ENCODE results near the gene GNLY. TPM values are rescaled to one million over a fixed set of nuclear protein-coding genes. Genes with fewer than 3 reads are reported as not detected.

The GNLY gene
- total RNA-seq (2.4 TPM), polyA plus RNA-seq (10 to 100 TPM in 1 of 4 donors, 1 to 10 TPM in 3; 6.4 to 10.9 (median 9.2) TPM)

GRCh38 chr2:85694052-85695025, at the start of gene GNLY:
Gene GNLY (plus strand): TSS chr2:85694358. CDS start chr2:85694419, 61 bp downstream.
- H3K4me1 ChIP-seq (ENCODE audit: control insufficient read depth, insufficient read depth, low read length, poor library complexity, severe bottlenecking), result no peaks in the 10 kb centered on the region
- H3K27me3 Mint-ChIP-seq, result no peaks in the 10 kb centered on the region
- DNase-seq (no peak), ATAC-seq (ENCODE audit: low read depth in 2 of 2) (peak in 1 of 2 donors; percentile 11)
- no peaks in the 10 kb centered on the region for H3K27me3 ChIP-seq (ENCODE audit: control insufficient read depth, insufficient read depth, low read length)
- no peaks in the 10 kb centered on the region for H3K9me3 Mint-ChIP-seq
- no peaks in the 10 kb centered on the region for H3K9me3 ChIP-seq (ENCODE audit: control insufficient read depth in 2 of 2, low read length in 2 of 2)
- no peak within 1 kb of the TSS for H3K4me3 Mint-ChIP-seq
- H3K4me3 ChIP-seq (ENCODE audit: low read depth, low read length), result no peak within 1 kb of the TSS
- peaks cover 0 to 2% (median 0%) of the 10 kb centered on the region in 4 donors for H3K4me1 Mint-ChIP-seq
- no peak within 1 kb of the TSS for H3K27ac ChIP-seq (ENCODE audit: insufficient read depth, low read length, poor library complexity, severe bottlenecking)
- H3K27ac Mint-ChIP-seq, result peak within 1 kb of the TSS in 1 of 3 donors; percentile 31
- no peaks in the 10 kb centered on the region for H3K36me3 Mint-ChIP-seq
- H3K36me3 ChIP-seq (ENCODE audit: control insufficient read depth, insufficient read depth, low read length), result no peaks in the 10 kb centered on the region

DNA sequence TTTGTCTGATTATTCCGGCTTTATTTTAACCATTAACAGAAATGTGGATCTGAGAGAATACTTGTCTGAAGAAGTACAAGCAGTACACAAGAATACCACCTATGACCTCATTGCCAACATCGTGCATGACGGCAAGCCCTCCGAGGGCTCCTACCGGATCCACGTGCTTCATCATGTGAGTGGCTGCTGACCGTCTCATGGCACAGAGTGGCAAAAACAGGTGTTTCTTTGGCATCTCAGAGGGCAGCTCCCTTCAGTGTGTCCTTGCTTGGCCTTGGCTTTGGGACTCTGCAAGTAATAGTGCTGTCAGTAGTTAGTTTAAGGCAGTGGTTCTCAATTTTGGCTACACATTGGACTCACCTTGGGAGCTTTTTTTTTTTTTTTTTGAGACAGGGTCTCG, 49.2 kb upstream of the GNLY start:
- H3K36me3 ChIP-seq (ENCODE audit: control insufficient read depth, insufficient read depth, low read length), result peaks cover 84% of the 10 kb centered on the region
- H3K9me3 Mint-ChIP-seq, result no peaks in the 10 kb centered on the region
- no peak overlapping the region for H3K27ac Mint-ChIP-seq

DNA sequence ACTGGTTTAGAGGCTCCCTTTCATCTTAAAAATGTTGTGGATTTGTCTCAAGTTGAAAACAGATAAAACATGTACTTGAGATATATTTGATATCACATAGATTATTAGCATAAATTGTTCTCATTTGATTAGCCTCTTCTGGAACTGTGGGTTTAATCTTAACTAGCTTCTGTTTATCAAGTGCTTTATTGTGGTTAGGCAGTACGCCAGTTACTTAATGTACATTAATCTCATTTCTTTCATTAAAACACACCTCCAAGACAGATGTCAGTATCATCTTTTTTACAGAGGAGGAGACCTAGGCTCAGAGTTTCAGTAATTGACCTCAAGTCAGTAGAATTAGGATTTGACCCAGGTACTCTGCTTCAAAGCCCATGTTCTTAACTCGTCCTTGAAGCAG, 48.0 kb upstream of the GNLY start:
- no peak for ATAC-seq (ENCODE audit: low read depth in 2 of 2)
- no peak overlapping the region for H3K27ac Mint-ChIP-seq
- H3K9me3 Mint-ChIP-seq, result no peaks in the 10 kb centered on the region
- H3K4me1 ChIP-seq (ENCODE audit: control insufficient read depth, insufficient read depth, low read length, poor library complexity, severe bottlenecking), result peaks cover 18% of the 10 kb centered on the region
- no peaks in the 10 kb centered on the region for H3K27me3 Mint-ChIP-seq
- H3K36me3 ChIP-seq (ENCODE audit: control insufficient read depth, insufficient read depth, low read length), result peaks cover 85% of the 10 kb centered on the region
- no peak for DNase-seq
- H3K27ac ChIP-seq (ENCODE audit: insufficient read depth, low read length, poor library complexity, severe bottlenecking), result no peak overlapping the region
- peaks cover 7 to 43% (median 21%) of the 10 kb centered on the region in 4 donors for H3K4me1 Mint-ChIP-seq
- H3K27me3 ChIP-seq (ENCODE audit: control insufficient read depth, insufficient read depth, low read length), result no peaks in the 10 kb centered on the region
- peak overlapping the region in 1 of 4 donors; percentile 23 for H3K4me3 Mint-ChIP-seq
- no peak overlapping the region for H3K4me3 ChIP-seq (ENCODE audit: low read depth, low read length)
- H3K9me3 ChIP-seq (ENCODE audit: control insufficient read depth in 2 of 2, low read length in 2 of 2), result no peaks in the 10 kb centered on the region
- peaks cover 47% of the 10 kb centered on the region for H3K36me3 Mint-ChIP-seq

More for the DNA sequence above, 49.2 kb upstream of the GNLY start:
- no peak for ATAC-seq (ENCODE audit: low read depth in 2 of 2)
- Histone ChIP-seq H3K4me3 (ENCODE audit: low read depth, low read length) (no peak overlapping the region), H3K27me3 (ENCODE audit: control insufficient read depth, insufficient read depth, low read length) (no peaks in the 10 kb centered on the region), H3K4me1 (ENCODE audit: control insufficient read depth, insufficient read depth, low read length, poor library complexity, severe bottlenecking) (peaks cover 18% of the 10 kb centered on the region), H3K27ac (ENCODE audit: insufficient read depth, low read length, poor library complexity, severe bottlenecking) (no peak overlapping the region), H3K9me3 (ENCODE audit: control insufficient read depth in 2 of 2, low read length in 2 of 2) (no peaks in the 10 kb centered on the region)
- Mint-ChIP-seq H3K4me1 (peaks cover 7 to 47% (median 24%) of the 10 kb centered on the region in 4 donors), H3K27me3 (no peaks in the 10 kb centered on the region), H3K4me3 (no peak overlapping the region), H3K36me3 (peaks cover 54% of the 10 kb centered on the region)
- DNase-seq, result no peak

DNA sequence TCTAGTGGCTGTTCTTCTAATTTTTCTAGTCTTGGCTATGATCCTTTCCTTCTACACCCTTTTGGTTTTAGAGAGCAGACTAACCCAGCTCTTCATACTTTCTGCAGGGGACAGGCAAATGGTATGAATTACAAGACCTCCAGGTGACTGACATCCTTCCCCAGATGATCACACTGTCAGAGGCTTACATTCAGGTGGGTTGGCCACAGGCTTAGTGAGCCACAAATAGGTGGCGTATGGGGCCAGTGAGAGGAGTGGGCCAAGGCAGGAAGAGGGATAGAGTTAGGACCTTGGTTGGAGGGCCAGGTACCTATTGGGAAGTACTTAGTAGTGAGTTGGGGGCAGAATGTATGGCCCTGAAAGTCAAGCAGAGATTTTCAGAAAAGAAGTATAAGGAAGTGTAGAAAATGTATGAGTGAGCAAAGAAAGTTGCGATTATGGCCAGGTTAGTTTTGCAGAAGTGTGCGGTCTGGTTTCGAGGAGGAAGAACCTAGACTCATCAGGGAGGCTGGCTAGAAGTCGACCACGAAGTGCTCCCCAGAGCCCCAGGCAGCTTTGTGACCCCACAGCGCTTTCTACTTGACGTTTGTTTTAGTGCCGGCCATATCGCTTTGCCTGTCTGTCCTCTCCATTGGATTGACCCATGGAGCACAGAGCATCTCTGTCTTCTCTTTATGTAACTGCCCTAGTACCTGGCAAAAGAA, 46.2 kb upstream of the GNLY start:
- Mint-ChIP-seq H3K4me3 (no peak overlapping the region), H3K27me3 (no peaks in the 10 kb centered on the region), H3K9me3 (no peaks in the 10 kb centered on the region), H3K4me1 (peaks cover under 1 to 25% (median 6%) of the 10 kb centered on the region in 4 donors), H3K36me3 (peaks cover 42% of the 10 kb centered on the region), H3K27ac (peak overlapping the region; percentile 56 to 78 (median 59))
- ATAC-seq (ENCODE audit: low read depth in 2 of 2) (peak in 1 of 2 donors; percentile 16), DNase-seq (no peak)
- no peak overlapping the region for H3K27ac ChIP-seq (ENCODE audit: insufficient read depth, low read length, poor library complexity, severe bottlenecking)
- H3K4me3 ChIP-seq (ENCODE audit: low read depth, low read length), result no peak overlapping the region
- no peaks in the 10 kb centered on the region for H3K9me3 ChIP-seq (ENCODE audit: control insufficient read depth in 2 of 2, low read length in 2 of 2)
- H3K27me3 ChIP-seq (ENCODE audit: control insufficient read depth, insufficient read depth, low read length), result no peaks in the 10 kb centered on the region
- H3K36me3 ChIP-seq (ENCODE audit: control insufficient read depth, insufficient read depth, low read length), result peaks cover 86% of the 10 kb centered on the region
- H3K4me1 ChIP-seq (ENCODE audit: control insufficient read depth, insufficient read depth, low read length, poor library complexity, severe bottlenecking), result peaks cover 5% of the 10 kb centered on the region

- H3K36me3 ChIP-seq (ENCODE audit: control insufficient read depth, insufficient read depth, low read length), result peaks cover 88% of the 10 kb centered on the region
- H3K4me3 ChIP-seq (ENCODE audit: low read depth, low read length), result no peak overlapping the region
- Mint-ChIP-seq H3K4me3 (no peak overlapping the region), H3K27me3 (no peaks in the 10 kb centered on the region), H3K36me3 (peaks cover 43% of the 10 kb centered on the region), H3K4me1 (peaks cover 0 to 19% (median 6%) of the 10 kb centered on the region in 4 donors), H3K27ac (peak overlapping the region in 2 of 3 donors; percentile 56 to 59), H3K9me3 (peaks cover 0 to 2% (median 0%) of the 10 kb centered on the region in 7 donors)
- no peaks in the 10 kb centered on the region for H3K4me1 ChIP-seq (ENCODE audit: control insufficient read depth, insufficient read depth, low read length, poor library complexity, severe bottlenecking)
- DNase-seq, result peak in 1 of 3 donors; percentile 57
- no peak overlapping the region for H3K27ac ChIP-seq (ENCODE audit: insufficient read depth, low read length, poor library complexity, severe bottlenecking)
- no peak for ATAC-seq (ENCODE audit: low read depth in 2 of 2)
- no peaks in the 10 kb centered on the region for H3K9me3 ChIP-seq (ENCODE audit: control insufficient read depth in 2 of 2, low read length in 2 of 2)
- no peaks in the 10 kb centered on the region for H3K27me3 ChIP-seq (ENCODE audit: control insufficient read depth, insufficient read depth, low read length)
These were observed 45.5 kb upstream of the GNLY start for GRCh38 chr2:85648619-85649018.

DNA sequence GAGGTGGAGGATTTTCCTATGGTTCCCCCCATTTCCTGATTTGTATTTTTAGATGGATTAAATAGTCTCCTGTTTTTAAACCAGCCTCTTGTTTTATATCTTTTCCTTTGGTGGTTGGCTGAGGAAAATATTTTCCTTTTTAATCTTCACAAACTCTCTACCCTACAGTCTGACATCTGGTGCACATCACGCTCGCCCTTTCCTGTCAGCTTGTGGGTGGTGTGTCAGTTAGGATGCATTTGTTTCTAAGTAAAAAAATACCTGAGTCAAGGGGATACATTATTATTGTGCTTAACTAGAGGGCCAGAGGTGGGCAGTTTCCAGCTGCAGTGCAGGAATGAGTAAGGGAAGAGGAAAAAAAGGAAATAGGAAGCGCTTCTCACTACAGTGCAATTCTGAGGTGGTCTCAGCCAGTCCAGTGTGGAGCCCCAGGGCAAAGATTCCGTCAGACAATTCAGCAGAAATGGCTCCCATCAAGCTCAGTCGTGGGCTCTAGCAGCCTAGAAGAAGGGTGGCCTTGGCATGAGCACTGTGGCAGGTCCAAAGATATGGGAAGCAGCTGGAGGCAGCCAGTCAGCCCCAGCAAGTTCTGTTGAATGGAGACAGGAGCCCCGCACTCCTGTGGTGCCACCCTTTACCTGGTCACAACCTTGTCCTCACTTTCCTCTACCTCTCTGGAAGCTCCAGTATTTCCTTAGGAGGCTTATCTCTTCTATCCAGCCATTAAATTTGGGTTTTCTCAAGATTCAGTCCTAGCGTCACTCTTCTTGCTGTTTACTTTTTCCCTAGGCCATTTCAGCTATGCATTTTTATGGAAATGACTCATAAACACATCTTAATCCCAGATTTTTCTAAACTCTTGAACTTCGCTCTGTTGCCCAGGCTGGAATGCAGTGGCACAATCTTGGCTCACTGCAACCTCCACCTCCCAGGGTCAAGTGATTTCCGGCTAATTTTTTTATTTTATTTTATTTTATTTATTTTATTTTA, 44.7 kb upstream of the GNLY start:
- no peaks in the 10 kb centered on the region for H3K9me3 ChIP-seq (ENCODE audit: control insufficient read depth in 2 of 2, low read length in 2 of 2)
- Mint-ChIP-seq H3K9me3 (peaks cover 0 to 2% (median 0%) of the 10 kb centered on the region in 7 donors), H3K27me3 (no peaks in the 10 kb centered on the region), H3K4me3 (no peak overlapping the region), H3K4me1 (peaks cover 0 to 15% (median 6%) of the 10 kb centered on the region in 4 donors), H3K27ac (no peak overlapping the region), H3K36me3 (peaks cover 43% of the 10 kb centered on the region)
- no peaks in the 10 kb centered on the region for H3K27me3 ChIP-seq (ENCODE audit: control insufficient read depth, insufficient read depth, low read length)
- H3K36me3 ChIP-seq (ENCODE audit: control insufficient read depth, insufficient read depth, low read length), result peaks cover 88% of the 10 kb centered on the region
- no peaks in the 10 kb centered on the region for H3K4me1 ChIP-seq (ENCODE audit: control insufficient read depth, insufficient read depth, low read length, poor library complexity, severe bottlenecking)
- H3K27ac ChIP-seq (ENCODE audit: insufficient read depth, low read length, poor library complexity, severe bottlenecking), result no peak overlapping the region
- ATAC-seq (ENCODE audit: low read depth in 2 of 2) (no peak), DNase-seq (no peak)
- no peak overlapping the region for H3K4me3 ChIP-seq (ENCODE audit: low read depth, low read length)

- peaks cover 43% of the 10 kb centered on the region for H3K36me3 Mint-ChIP-seq
- H3K9me3 Mint-ChIP-seq, result peaks cover 0 to 2% (median 0%) of the 10 kb centered on the region in 7 donors
- no peaks in the 10 kb centered on the region for H3K27me3 Mint-ChIP-seq
- no peaks in the 10 kb centered on the region for H3K27me3 ChIP-seq (ENCODE audit: control insufficient read depth, insufficient read depth, low read length)
- H3K9me3 ChIP-seq (ENCODE audit: control insufficient read depth in 2 of 2, low read length in 2 of 2), result no peaks in the 10 kb centered on the region
- no peak overlapping the region for H3K27ac ChIP-seq (ENCODE audit: insufficient read depth, low read length, poor library complexity, severe bottlenecking)
- H3K4me1 Mint-ChIP-seq, result peaks cover 0 to 11% (median 6%) of the 10 kb centered on the region in 4 donors
- no peak overlapping the region for H3K4me3 Mint-ChIP-seq
- ATAC-seq (ENCODE audit: low read depth in 2 of 2) (no peak), DNase-seq (no peak)
- H3K27ac Mint-ChIP-seq, result no peak overlapping the region
- no peak overlapping the region for H3K4me3 ChIP-seq (ENCODE audit: low read depth, low read length)
- H3K36me3 ChIP-seq (ENCODE audit: control insufficient read depth, insufficient read depth, low read length), result peaks cover 78% of the 10 kb centered on the region
- H3K4me1 ChIP-seq (ENCODE audit: control insufficient read depth, insufficient read depth, low read length, poor library complexity, severe bottlenecking), result no peaks in the 10 kb centered on the region
These were observed 43.7 kb upstream of the GNLY start for GRCh38 chr2:85650456-85650855.

All from CD4-positive, CD25-positive, alpha-beta regulatory T cell (primary cell).